ENCODE measurements around the gene FAM20A.

DNA sequence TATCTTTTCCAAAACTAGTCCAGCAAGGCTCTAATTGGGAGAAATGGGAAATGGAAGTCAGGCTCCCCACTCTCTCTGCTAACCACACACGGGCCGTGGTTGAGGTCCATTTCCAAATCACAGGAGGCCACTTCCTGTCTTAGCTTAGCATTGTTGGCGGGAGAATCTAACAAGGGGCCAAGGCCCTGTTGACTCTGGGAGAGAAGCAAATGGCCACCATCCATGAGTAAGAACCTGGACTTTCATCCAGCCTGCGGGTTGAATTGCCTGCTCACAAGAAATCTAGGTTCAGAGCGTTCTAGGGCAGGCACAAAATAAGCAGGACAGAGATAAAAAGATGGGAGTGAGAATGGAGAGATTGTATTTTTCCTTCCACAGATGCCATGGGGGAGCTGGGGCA, 5.7 kb downstream of the FAM20A start:
- TF ChIP-seq, protein P1, sequence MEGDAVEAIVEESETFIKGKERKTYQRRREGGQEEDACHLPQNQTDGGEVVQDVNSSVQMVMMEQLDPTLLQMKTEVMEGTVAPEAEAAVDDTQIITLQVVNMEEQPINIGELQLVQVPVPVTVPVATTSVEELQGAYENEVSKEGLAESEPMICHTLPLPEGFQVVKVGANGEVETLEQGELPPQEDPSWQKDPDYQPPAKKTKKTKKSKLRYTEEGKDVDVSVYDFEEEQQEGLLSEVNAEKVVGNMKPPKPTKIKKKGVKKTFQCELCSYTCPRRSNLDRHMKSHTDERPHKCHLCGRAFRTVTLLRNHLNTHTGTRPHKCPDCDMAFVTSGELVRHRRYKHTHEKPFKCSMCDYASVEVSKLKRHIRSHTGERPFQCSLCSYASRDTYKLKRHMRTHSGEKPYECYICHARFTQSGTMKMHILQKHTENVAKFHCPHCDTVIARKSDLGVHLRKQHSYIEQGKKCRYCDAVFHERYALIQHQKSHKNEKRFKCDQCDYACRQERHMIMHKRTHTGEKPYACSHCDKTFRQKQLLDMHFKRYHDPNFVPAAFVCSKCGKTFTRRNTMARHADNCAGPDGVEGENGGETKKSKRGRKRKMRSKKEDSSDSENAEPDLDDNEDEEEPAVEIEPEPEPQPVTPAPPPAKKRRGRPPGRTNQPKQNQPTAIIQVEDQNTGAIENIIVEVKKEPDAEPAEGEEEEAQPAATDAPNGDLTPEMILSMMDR (IDR thresholded peaks at IDR 0.05; ENCODE audit: low read depth, low read length, missing input control): no peak
- peak; percentile 50 to 73 for TF ChIP-seq RXRA (IDR thresholded peaks at IDR 0.05)
- TF ChIP-seq, protein P2, sequence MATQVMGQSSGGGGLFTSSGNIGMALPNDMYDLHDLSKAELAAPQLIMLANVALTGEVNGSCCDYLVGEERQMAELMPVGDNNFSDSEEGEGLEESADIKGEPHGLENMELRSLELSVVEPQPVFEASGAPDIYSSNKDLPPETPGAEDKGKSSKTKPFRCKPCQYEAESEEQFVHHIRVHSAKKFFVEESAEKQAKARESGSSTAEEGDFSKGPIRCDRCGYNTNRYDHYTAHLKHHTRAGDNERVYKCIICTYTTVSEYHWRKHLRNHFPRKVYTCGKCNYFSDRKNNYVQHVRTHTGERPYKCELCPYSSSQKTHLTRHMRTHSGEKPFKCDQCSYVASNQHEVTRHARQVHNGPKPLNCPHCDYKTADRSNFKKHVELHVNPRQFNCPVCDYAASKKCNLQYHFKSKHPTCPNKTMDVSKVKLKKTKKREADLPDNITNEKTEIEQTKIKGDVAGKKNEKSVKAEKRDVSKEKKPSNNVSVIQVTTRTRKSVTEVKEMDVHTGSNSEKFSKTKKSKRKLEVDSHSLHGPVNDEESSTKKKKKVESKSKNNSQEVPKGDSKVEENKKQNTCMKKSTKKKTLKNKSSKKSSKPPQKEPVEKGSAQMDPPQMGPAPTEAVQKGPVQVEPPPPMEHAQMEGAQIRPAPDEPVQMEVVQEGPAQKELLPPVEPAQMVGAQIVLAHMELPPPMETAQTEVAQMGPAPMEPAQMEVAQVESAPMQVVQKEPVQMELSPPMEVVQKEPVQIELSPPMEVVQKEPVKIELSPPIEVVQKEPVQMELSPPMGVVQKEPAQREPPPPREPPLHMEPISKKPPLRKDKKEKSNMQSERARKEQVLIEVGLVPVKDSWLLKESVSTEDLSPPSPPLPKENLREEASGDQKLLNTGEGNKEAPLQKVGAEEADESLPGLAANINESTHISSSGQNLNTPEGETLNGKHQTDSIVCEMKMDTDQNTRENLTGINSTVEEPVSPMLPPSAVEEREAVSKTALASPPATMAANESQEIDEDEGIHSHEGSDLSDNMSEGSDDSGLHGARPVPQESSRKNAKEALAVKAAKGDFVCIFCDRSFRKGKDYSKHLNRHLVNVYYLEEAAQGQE (IDR thresholded peaks at IDR 0.05): no peak
- no peak for TF ChIP-seq RAD21 (IDR thresholded peaks at IDR 0.05)
- TF ChIP-seq, protein P3, sequence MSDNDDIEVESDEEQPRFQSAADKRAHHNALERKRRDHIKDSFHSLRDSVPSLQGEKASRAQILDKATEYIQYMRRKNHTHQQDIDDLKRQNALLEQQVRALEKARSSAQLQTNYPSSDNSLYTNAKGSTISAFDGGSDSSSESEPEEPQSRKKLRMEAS (IDR thresholded peaks at IDR 0.05): peak; percentile 52
- TF ChIP-seq GABPA (IDR thresholded peaks at IDR 0.05 in 1 of 2, conservative IDR thresholded peaks at IDR 0.05 in 1 of 2): peak in 1 of 2 donors; percentile 36
- TF ChIP-seq NR2F2 (IDR thresholded peaks at IDR 0.05): no peak
- no peak for TF ChIP-seq SP1 (IDR thresholded peaks at IDR 0.05)
- peak; percentile 84 for TF ChIP-seq YY1 (IDR thresholded peaks at IDR 0.05)
- TF ChIP-seq, protein P4, sequence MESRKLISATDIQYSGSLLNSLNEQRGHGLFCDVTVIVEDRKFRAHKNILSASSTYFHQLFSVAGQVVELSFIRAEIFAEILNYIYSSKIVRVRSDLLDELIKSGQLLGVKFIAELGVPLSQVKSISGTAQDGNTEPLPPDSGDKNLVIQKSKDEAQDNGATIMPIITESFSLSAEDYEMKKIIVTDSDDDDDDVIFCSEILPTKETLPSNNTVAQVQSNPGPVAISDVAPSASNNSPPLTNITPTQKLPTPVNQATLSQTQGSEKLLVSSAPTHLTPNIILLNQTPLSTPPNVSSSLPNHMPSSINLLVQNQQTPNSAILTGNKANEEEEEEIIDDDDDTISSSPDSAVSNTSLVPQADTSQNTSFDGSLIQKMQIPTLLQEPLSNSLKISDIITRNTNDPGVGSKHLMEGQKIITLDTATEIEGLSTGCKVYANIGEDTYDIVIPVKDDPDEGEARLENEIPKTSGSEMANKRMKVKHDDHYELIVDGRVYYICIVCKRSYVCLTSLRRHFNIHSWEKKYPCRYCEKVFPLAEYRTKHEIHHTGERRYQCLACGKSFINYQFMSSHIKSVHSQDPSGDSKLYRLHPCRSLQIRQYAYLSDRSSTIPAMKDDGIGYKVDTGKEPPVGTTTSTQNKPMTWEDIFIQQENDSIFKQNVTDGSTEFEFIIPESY (IDR thresholded peaks at IDR 0.05): no peak
